Upper lobe of left lung (tissue), 4 donors: ENCODE measurements around the gene CD160.

Source experiments
- CTCF ChIP-seq, 6 experiments: fragments of 450-650 bp in 4 of 6; fragments of 200-600 bp in 2 of 6; sonication (generic) in 2 of 6; IDR thresholded peaks; one replicate each; pipeline ENCODE4 v1.5.1; 2016 to 2019; ENCODE audit warnings: antibody characterized with exemption in 6 of 6
- POLR2A ChIP-seq, 4 donors: fragments of 450-650 bp; IDR thresholded peaks; one replicate each; pipeline ENCODE4 v1.5.1; 2016 to 2017; ENCODE audit warnings: antibody characterized with exemption in 4 of 4, mild to moderate bottlenecking in 2 of 4

- TF ChIP-seq POLR2A (IDR thresholded peaks at IDR 0.05) (no peak), CTCF (IDR thresholded peaks at IDR 0.05) (no peak)
Observed at GRCh38 chr1:145710291-145711027, 8.8 kb upstream of the CD160 start.
